ENCODE data around the gene SLAMF9.

The SLAMF9 gene

DNA sequence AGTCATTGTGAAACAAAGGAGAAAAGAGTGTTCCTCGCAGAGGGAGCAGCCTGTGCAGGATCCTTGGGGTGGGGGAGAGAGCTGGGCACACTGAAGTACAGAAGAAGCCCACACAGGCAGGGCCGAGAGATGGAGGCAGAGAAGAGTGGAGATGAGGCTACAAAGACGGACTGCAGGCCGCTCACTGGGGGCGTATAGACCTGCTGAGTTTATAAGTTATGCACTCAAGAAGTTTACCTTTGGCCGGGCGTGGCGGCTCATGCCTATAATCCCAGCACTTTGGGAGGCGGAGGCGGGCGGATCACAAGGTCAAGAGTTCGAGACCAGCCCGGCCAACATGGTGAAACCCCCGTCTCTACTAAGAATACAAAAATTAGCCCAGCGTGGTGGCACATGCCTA lies 7.6 kb upstream of the SLAMF9 start:
- no peak for TF ChIP-seq EZH2 (optimal IDR thresholded peaks at IDR 0.05; ENCODE audit: low read depth, low read length)
- TF ChIP-seq EZH2phosphoT487 (IDR thresholded peaks at IDR 0.05; ENCODE audit: low read length): no peak
- TF ChIP-seq, protein P1, sequence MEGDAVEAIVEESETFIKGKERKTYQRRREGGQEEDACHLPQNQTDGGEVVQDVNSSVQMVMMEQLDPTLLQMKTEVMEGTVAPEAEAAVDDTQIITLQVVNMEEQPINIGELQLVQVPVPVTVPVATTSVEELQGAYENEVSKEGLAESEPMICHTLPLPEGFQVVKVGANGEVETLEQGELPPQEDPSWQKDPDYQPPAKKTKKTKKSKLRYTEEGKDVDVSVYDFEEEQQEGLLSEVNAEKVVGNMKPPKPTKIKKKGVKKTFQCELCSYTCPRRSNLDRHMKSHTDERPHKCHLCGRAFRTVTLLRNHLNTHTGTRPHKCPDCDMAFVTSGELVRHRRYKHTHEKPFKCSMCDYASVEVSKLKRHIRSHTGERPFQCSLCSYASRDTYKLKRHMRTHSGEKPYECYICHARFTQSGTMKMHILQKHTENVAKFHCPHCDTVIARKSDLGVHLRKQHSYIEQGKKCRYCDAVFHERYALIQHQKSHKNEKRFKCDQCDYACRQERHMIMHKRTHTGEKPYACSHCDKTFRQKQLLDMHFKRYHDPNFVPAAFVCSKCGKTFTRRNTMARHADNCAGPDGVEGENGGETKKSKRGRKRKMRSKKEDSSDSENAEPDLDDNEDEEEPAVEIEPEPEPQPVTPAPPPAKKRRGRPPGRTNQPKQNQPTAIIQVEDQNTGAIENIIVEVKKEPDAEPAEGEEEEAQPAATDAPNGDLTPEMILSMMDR (IDR thresholded peaks at IDR 0.05; ENCODE audit: low read length): no peak
- no peak overlapping the region for H2AFZ ChIP-seq (ENCODE audit: low read length)
- H3K27me3 ChIP-seq (replicated peaks; ENCODE audit: insufficient read depth, low read length): no peaks in the 10 kb centered on the region
- H3K36me3 ChIP-seq (replicated peaks; ENCODE audit: insufficient read depth, low read length): no peaks in the 10 kb centered on the region
- no peaks in the 10 kb centered on the region for H3K79me2 ChIP-seq (ENCODE audit: low read length)
- H3K4me1 ChIP-seq (ENCODE audit: low read length): no peaks in the 10 kb centered on the region
- no peak overlapping the region for H3K4me2 ChIP-seq (ENCODE audit: low read depth, low read length)
- H3K9ac ChIP-seq (ENCODE audit: low read length): no peak overlapping the region
- no peaks in the 10 kb centered on the region for H4K20me1 ChIP-seq (ENCODE audit: insufficient read depth, low read length)
- H3K4me3 ChIP-seq (ENCODE audit: low read length): no peak overlapping the region
- H3K27ac ChIP-seq (ENCODE audit: low read length): no peak overlapping the region
- H3K9me2 ChIP-seq (replicated peaks; ENCODE audit: insufficient read depth, low read length): no peaks in the 10 kb centered on the region
- H3F3A ChIP-seq (ENCODE audit: insufficient read depth, low read length): no peaks in the 10 kb centered on the region
- no peak for DNase-seq
- H3K9me3 ChIP-seq (replicated peaks; ENCODE audit: insufficient read depth, low read length): no peaks in the 10 kb centered on the region

DNA sequence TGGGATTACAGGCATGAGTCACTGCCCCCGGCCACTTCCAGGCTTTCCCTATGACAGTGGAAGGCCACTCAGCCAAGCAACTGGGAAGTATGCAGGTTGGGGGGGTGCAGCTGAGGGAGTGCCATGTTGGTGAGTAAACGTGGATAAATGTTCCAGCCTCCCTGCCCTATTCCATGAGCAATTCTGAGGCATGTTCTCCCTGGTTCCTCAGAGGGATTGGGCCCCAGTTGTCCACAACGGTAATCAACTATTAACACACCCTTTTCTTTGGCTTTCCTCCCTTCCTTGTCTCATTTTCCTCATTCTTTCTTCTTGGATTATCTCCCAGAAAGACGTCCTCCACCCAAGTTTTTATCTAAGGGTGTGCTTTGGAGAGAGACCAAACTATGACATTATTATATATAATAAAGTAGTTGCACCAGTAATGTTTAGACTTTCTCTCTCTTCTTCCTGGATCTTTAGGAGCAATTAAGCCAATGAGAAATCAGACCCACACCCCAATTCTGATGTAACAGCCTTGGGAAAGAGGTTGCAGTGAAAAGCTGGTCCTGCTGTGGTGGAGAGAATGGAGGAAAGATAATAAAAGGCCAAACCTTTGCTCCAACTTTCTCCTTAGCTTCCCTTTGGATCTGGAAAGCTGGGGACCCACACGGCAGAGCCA lies 6.8 kb upstream of the SLAMF9 start:
- H3K4me3 ChIP-seq (ENCODE audit: low read length): no peak overlapping the region
- H3K9me2 ChIP-seq (replicated peaks; ENCODE audit: insufficient read depth, low read length): no peaks in the 10 kb centered on the region
- no peaks in the 10 kb centered on the region for H3K27me3 ChIP-seq (replicated peaks; ENCODE audit: insufficient read depth, low read length)
- H3K4me1 ChIP-seq (ENCODE audit: low read length): no peaks in the 10 kb centered on the region
- no peak overlapping the region for H3K27ac ChIP-seq (ENCODE audit: low read length)
- no peak overlapping the region for H3K4me2 ChIP-seq (ENCODE audit: low read depth, low read length)
- H2AFZ ChIP-seq (ENCODE audit: low read length): no peak overlapping the region
- H3F3A ChIP-seq (ENCODE audit: insufficient read depth, low read length): no peaks in the 10 kb centered on the region
- no peaks in the 10 kb centered on the region for H3K9me3 ChIP-seq (replicated peaks; ENCODE audit: insufficient read depth, low read length)
- no peak overlapping the region for H3K9ac ChIP-seq (ENCODE audit: low read length)
- H4K20me1 ChIP-seq (ENCODE audit: insufficient read depth, low read length): no peaks in the 10 kb centered on the region
- no peaks in the 10 kb centered on the region for H3K36me3 ChIP-seq (replicated peaks; ENCODE audit: insufficient read depth, low read length)
- no peak for TF ChIP-seq EZH2 (optimal IDR thresholded peaks at IDR 0.05; ENCODE audit: low read depth, low read length)
- no peaks in the 10 kb centered on the region for H3K79me2 ChIP-seq (ENCODE audit: low read length)
- no peak for DNase-seq

DNA sequence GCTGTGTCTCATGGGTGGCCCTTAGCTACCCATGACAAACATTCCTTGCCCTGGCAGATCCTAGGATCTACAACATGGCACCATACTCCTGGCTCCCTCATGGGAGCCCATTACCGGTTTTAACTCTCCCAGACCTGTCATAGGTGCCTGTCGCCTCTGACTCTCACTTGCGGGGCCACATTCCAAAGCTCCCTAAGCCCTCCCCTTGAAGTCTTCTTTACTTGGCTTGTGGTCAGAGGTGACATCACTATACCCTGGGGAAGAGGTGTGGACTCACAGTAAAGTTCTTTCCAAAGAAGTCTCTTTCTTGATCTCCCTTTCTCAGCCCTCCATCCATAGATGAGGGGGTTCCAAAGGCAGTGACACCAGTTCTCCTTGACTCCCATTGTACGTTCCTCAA lies 5.4 kb upstream of the SLAMF9 start:
- TF ChIP-seq EZH2 (optimal IDR thresholded peaks at IDR 0.05; ENCODE audit: low read depth, low read length): no peak
- no peak for TF ChIP-seq EZH2phosphoT487 (IDR thresholded peaks at IDR 0.05; ENCODE audit: low read length)
- TF ChIP-seq, protein P1 (IDR thresholded peaks at IDR 0.05; ENCODE audit: low read length): no peak
- H3K27ac ChIP-seq (ENCODE audit: low read length): no peak overlapping the region
- H3F3A ChIP-seq (ENCODE audit: insufficient read depth, low read length): no peaks in the 10 kb centered on the region
- no peak overlapping the region for H3K4me2 ChIP-seq (ENCODE audit: low read depth, low read length)
- H3K9me2 ChIP-seq (replicated peaks; ENCODE audit: insufficient read depth, low read length): no peaks in the 10 kb centered on the region
- DNase-seq: no peak
- no peak overlapping the region for H3K4me3 ChIP-seq (ENCODE audit: low read length)
- H3K4me1 ChIP-seq (ENCODE audit: low read length): no peaks in the 10 kb centered on the region
- H4K20me1 ChIP-seq (ENCODE audit: insufficient read depth, low read length): no peaks in the 10 kb centered on the region
- H3K9ac ChIP-seq (ENCODE audit: low read length): no peak overlapping the region
- no peaks in the 10 kb centered on the region for H3K27me3 ChIP-seq (replicated peaks; ENCODE audit: insufficient read depth, low read length)
- H2AFZ ChIP-seq (ENCODE audit: low read length): no peak overlapping the region
- no peaks in the 10 kb centered on the region for H3K36me3 ChIP-seq (replicated peaks; ENCODE audit: insufficient read depth, low read length)
- H3K79me2 ChIP-seq (ENCODE audit: low read length): no peaks in the 10 kb centered on the region
- no peaks in the 10 kb centered on the region for H3K9me3 ChIP-seq (replicated peaks; ENCODE audit: insufficient read depth, low read length)

DNA sequence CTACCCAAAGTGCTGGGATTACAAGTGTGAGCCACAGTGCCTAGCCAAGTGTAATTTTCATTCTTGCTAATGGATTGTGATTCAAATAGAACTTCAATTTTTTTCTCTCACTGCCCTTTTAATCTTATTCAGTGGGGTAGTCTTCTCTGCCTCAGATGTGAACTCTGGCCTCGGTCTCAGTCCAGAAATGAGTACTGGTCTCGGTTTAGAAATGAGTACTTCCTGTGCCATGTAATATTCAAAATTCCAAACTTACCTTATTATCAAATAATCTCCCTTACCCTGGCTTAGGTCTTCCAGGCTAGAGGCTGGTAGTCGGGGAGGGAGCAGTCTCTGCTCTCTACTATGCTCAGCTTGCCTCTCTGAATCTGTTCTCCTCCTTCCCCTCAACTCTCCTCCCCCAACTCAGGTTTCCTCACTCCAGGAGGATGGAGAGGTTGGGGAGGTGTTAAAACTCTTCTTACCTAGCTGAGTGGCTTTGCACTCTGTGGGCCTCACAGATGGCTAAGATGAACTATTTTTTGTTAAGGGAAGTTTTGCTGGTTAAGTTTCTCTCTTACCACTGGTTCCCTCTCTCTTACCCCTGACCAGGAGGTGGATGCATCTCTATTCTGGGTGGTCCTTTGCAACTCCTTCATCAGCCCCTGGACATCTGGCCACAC lies 4.8 kb upstream of the SLAMF9 start:
- no peaks in the 10 kb centered on the region for H3K4me1 ChIP-seq (ENCODE audit: low read length)
- H3K36me3 ChIP-seq (replicated peaks; ENCODE audit: insufficient read depth, low read length): no peaks in the 10 kb centered on the region
- no peak overlapping the region for H3K27ac ChIP-seq (ENCODE audit: low read length)
- no peak overlapping the region for H3K4me3 ChIP-seq (ENCODE audit: low read length)
- H2AFZ ChIP-seq (ENCODE audit: low read length): no peak overlapping the region
- no peaks in the 10 kb centered on the region for H3K79me2 ChIP-seq (ENCODE audit: low read length)
- H3K9ac ChIP-seq (ENCODE audit: low read length): no peak overlapping the region
- H3K4me2 ChIP-seq (ENCODE audit: low read depth, low read length): no peak overlapping the region
- no peaks in the 10 kb centered on the region for H3K9me2 ChIP-seq (replicated peaks; ENCODE audit: insufficient read depth, low read length)
- TF ChIP-seq, protein P1 (IDR thresholded peaks at IDR 0.05; ENCODE audit: low read length): no peak
- TF ChIP-seq EZH2phosphoT487 (IDR thresholded peaks at IDR 0.05; ENCODE audit: low read length) (no peak), EZH2 (optimal IDR thresholded peaks at IDR 0.05; ENCODE audit: low read depth, low read length) (no peak)
- no peaks in the 10 kb centered on the region for H4K20me1 ChIP-seq (ENCODE audit: insufficient read depth, low read length)
- H3K27me3 ChIP-seq (replicated peaks; ENCODE audit: insufficient read depth, low read length): no peaks in the 10 kb centered on the region
- no peak for DNase-seq
- H3K9me3 ChIP-seq (replicated peaks; ENCODE audit: insufficient read depth, low read length): no peaks in the 10 kb centered on the region
- H3F3A ChIP-seq (ENCODE audit: insufficient read depth, low read length): no peaks in the 10 kb centered on the region

Measured in MM.1S (cell line).